ENCODE results near the gene EFHC2. TPM values are rescaled to one million over a fixed set of nuclear protein-coding genes. Genes with fewer than 3 reads are reported as not detected.

The EFHC2 gene
- polyA plus RNA-seq, 1 of the 3 experiments (the other 2 are of a cell fraction), result 0.03 TPM

DNA sequence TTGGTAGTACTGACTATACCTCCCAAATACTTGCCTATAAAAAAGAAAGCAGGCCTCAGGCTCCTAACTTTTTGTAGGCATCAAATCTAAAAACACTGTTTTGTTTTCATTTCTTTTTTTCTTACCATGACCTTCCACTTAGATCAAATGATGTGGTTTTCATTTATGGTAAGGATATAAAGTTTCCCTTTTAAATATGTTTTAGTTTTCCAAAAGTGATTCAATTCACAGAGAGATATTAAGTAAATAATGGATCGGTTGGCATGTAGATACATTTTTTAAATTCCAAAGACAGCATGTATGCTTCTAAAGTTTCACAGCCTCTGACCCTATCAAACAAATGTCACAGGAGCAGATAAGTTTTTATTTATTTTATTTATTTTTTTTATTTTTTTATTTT is 23.9 kb downstream of the EFHC2 start:
- no peaks in the 10 kb centered on the region for H3K36me3 ChIP-seq (replicated peaks in 1 of 2; ENCODE audit: control insufficient read depth in 1 of 2, insufficient read depth in 2 of 2, low read length in 1 of 2)
- no peak overlapping the region for H3K4me3 ChIP-seq (ENCODE audit: low read depth in 2 of 2, low read length in 1 of 2)
- H4K20me1 ChIP-seq (ENCODE audit: insufficient read depth), result no peaks in the 10 kb centered on the region
- H3K27ac ChIP-seq (ENCODE audit: low read depth in 2 of 2, low read length in 1 of 2), result no peak overlapping the region
- H3K9me3 ChIP-seq, result no peaks in the 10 kb centered on the region
- H3K9ac ChIP-seq, result no peak overlapping the region
- H2AFZ ChIP-seq (ENCODE audit: low read depth), result no peak overlapping the region
- H3K4me1 ChIP-seq (ENCODE audit: control insufficient read depth in 1 of 2, insufficient read depth in 2 of 2, low read depth in 1 of 2, low read length in 1 of 2), result no peaks in the 10 kb centered on the region
- ChIA-PET CTCF (interaction anchor here (0.6 kb wide), 1 partner anchor 32 kb away, joined by 3 read pairs; no protein-coding TSS in a partner anchor), POLR2A (no interaction called here)
- no peaks in the 10 kb centered on the region for H3K27me3 ChIP-seq (ENCODE audit: insufficient read depth)
- TF ChIP-seq TEAD4 (IDR thresholded peaks at IDR 0.05; ENCODE audit: borderline replicate concordance, insufficient read depth) (no peak), RXRA (IDR thresholded peaks at IDR 0.05; ENCODE audit: borderline replicate concordance, low read depth) (no peak), FOSL2 (IDR thresholded peaks at IDR 0.05; ENCODE audit: borderline replicate concordance, low read depth) (no peak), MXI1 (IDR thresholded peaks at IDR 0.05; ENCODE audit: low read depth, low read length) (no peak), TAF1 (IDR thresholded peaks at IDR 0.05; ENCODE audit: borderline replicate concordance, low read depth, low read length) (no peak), GATA2 (CRISPR knock-in tag; IDR thresholded peaks at IDR 0.05) (no peak), RAD21 (IDR thresholded peaks at IDR 0.05; ENCODE audit: low read length) (no peak), GABPA (IDR thresholded peaks at IDR 0.05; ENCODE audit: low read depth) (no peak), ELF1 (IDR thresholded peaks at IDR 0.05) (no peak), CHD2 (IDR thresholded peaks at IDR 0.05; ENCODE audit: low read length, partially characterized antibody) (no peak), NFIC (IDR thresholded peaks at IDR 0.05; ENCODE audit: borderline replicate concordance) (no peak), TCF12 (IDR thresholded peaks at IDR 0.05) (no peak), MEF2A (IDR thresholded peaks at IDR 0.05; ENCODE audit: borderline replicate concordance, low read depth) (no peak), YY1 (IDR thresholded peaks at IDR 0.05; ENCODE audit: low read depth) (no peak), EP300 (IDR thresholded peaks at IDR 0.05; ENCODE audit: borderline replicate concordance in 1 of 2, low read depth in 1 of 2, low read length in 1 of 2) (no peak), SIN3A (IDR thresholded peaks at IDR 0.05; ENCODE audit: borderline replicate concordance, low read depth, low read length) (no peak)
- TF ChIP-seq, protein P1, sequence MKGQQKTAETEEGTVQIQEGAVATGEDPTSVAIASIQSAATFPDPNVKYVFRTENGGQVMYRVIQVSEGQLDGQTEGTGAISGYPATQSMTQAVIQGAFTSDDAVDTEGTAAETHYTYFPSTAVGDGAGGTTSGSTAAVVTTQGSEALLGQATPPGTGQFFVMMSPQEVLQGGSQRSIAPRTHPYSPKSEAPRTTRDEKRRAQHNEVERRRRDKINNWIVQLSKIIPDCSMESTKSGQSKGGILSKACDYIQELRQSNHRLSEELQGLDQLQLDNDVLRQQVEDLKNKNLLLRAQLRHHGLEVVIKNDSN (IDR thresholded peaks at IDR 0.05; ENCODE audit: borderline replicate concordance, low read depth), result no peak
- TF ChIP-seq, protein P2, sequence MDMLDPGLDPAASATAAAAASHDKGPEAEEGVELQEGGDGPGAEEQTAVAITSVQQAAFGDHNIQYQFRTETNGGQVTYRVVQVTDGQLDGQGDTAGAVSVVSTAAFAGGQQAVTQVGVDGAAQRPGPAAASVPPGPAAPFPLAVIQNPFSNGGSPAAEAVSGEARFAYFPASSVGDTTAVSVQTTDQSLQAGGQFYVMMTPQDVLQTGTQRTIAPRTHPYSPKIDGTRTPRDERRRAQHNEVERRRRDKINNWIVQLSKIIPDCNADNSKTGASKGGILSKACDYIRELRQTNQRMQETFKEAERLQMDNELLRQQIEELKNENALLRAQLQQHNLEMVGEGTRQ (IDR thresholded peaks at IDR 0.05; ENCODE audit: borderline replicate concordance, low read depth, low read length), result no peak
- TF ChIP-seq, protein P3, sequence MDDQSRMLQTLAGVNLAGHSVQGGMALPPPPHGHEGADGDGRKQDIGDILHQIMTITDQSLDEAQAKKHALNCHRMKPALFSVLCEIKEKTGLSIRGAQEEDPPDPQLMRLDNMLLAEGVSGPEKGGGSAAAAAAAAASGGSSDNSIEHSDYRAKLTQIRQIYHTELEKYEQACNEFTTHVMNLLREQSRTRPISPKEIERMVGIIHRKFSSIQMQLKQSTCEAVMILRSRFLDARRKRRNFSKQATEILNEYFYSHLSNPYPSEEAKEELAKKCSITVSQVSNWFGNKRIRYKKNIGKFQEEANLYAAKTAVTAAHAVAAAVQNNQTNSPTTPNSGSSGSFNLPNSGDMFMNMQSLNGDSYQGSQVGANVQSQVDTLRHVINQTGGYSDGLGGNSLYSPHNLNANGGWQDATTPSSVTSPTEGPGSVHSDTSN (IDR thresholded peaks at IDR 0.05), result no peak
- TF ChIP-seq, protein P4, sequence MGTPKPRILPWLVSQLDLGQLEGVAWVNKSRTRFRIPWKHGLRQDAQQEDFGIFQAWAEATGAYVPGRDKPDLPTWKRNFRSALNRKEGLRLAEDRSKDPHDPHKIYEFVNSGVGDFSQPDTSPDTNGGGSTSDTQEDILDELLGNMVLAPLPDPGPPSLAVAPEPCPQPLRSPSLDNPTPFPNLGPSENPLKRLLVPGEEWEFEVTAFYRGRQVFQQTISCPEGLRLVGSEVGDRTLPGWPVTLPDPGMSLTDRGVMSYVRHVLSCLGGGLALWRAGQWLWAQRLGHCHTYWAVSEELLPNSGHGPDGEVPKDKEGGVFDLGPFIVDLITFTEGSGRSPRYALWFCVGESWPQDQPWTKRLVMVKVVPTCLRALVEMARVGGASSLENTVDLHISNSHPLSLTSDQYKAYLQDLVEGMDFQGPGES (IDR thresholded peaks at IDR 0.05; ENCODE audit: low read depth, low read length), result no peak
- no peak overlapping the region for H3K4me2 ChIP-seq
- H3K9me2 ChIP-seq, result no peaks in the 10 kb centered on the region
- 35% methylated on average over 1 of the region's 1 CpG for WGBS (ENCODE audit: low lambda C conversion rate)
- no peaks in the 10 kb centered on the region for H3F3A ChIP-seq (replicated peaks; ENCODE audit: insufficient read depth)
- no peak for DNase-seq
- H3K79me2 ChIP-seq (ENCODE audit: insufficient read depth), result no peaks in the 10 kb centered on the region

Measured in SK-N-SH (cell line).